HepG2 (cell line): Measurements from ENCODE around the gene ST3GAL2. TPM values are rescaled to one million over a fixed set of nuclear protein-coding genes. Genes with fewer than 3 reads are reported as not detected.

Experiments
- ATAC-seq: fragments of 200-7000 bp; cut with Tn5 transposase; 3 replicates; pipeline ENCODE4 v1.9.1; 2020; ENCODE audit warnings: mild to moderate bottlenecking, moderate library complexity
- BruUV-seq: library from RNA; stranded (reverse); fragments of 400-500 nt; replicated peaks from 2 replicates; lab custom pipeline; 2021; lab: Mats Ljungman, UMichigan
- CTCF ChIA-PET: fragments of 300-600 bp; formaldehyde crosslinking; extraction: SDS; loops from one replicate; lab custom pipeline; 2021; ENCODE audit warnings: low total read pairs, inconsistent platforms, low intra/inter-chr PET ratio; lab: Yijun Ruan, JAX
- POLR2A ChIA-PET: fragments of 350-600 bp; sonication (Branson Sonifier 250); formaldehyde crosslinking; loops from one replicate; lab custom pipeline; 2020; ENCODE audit warnings: antibody characterized with exemption, inconsistent platforms; lab: Yijun Ruan, JAX
- DNase-seq: peaks from one replicate; pipeline ENCODE4 v3.0.0-alpha.2; 2015; ENCODE audit warnings: low spot score
- FAIRE-seq: peaks from 3 replicates; lab custom pipeline; 2011; peaks lifted over from hg19 to GRCh38; lab: Jason Lieb, UNC
- H2AFZ ChIP-seq: one replicate; pipeline ENCODE4 v1.6.1; 2011; ENCODE audit warnings: low read length, inconsistent platforms
- H3K27ac ChIP-seq: fragments of 300-600 bp; 3 replicates; pipeline ENCODE4 v1.8.0; 2011; ENCODE audit warnings: mixed run types, mild to moderate bottlenecking, mixed read lengths, low read length, inconsistent platforms; ENCODE audit not compliant: insufficient read depth; ENCODE audit errors: extremely low read length
- H3K27me3 ChIP-seq, 2 experiments: fragments of 200-600 bp in 1 of 2; 2 replicates in 1 of 2; 3 replicates in 1 of 2; pipeline versions ENCODE4 v1.6.0 to v1.8.0; 2011; ENCODE audit warnings: low read length in 2 of 2, mild to moderate bottlenecking in 2 of 2, moderate library complexity in 2 of 2, inconsistent platforms in 1 of 2; ENCODE audit not compliant: insufficient read depth in 2 of 2, control insufficient read depth in 1 of 2
- H3K36me3 ChIP-seq, 2 experiments: fragments of 200-600 bp in 1 of 2; replicated peaks in 1 of 2; 2 replicates in 1 of 2; 3 replicates in 1 of 2; pipeline versions ENCODE4 v1.5.1 to v1.8.0; 2011; ENCODE audit warnings: low read length in 2 of 2, inconsistent platforms in 1 of 2; ENCODE audit not compliant: insufficient read depth in 2 of 2, control insufficient read depth in 1 of 2
- H3K4me1 ChIP-seq: 2 replicates; pipeline ENCODE4 v1.5.1; 2012; ENCODE audit warnings: low read length, inconsistent platforms; ENCODE audit not compliant: insufficient read depth
- H3K4me2 ChIP-seq: 2 replicates; pipeline ENCODE4 v1.6.0; 2011; ENCODE audit warnings: low read depth, low read length, inconsistent platforms
- H3K4me3 ChIP-seq, 3 experiments: fragments of 200-600 bp in 1 of 3; sonication (generic), shearing (Covaris generic) in 1 of 3; replicated peaks in 1 of 3; 2 replicates each; pipeline ENCODE4 v1.5.1; 2011 to 2016; ENCODE audit warnings: low read length in 3 of 3, inconsistent platforms in 2 of 3, low read depth in 2 of 3, mild to moderate bottlenecking in 2 of 3, control low read depth in 1 of 3, mixed read lengths in 1 of 3; ENCODE audit not compliant: insufficient read depth in 1 of 3
- H3K79me2 ChIP-seq: one replicate; pipeline ENCODE4 v1.6.1; 2011; ENCODE audit warnings: low read length, inconsistent platforms; ENCODE audit not compliant: insufficient read depth
- H3K9ac ChIP-seq: 2 replicates; pipeline ENCODE4 v1.6.0; 2011; ENCODE audit warnings: mild to moderate bottlenecking, low read depth, low read length, inconsistent platforms; ENCODE audit not compliant: insufficient read depth
- H3K9me3 ChIP-seq: 2 replicates; pipeline ENCODE4 v1.5.1; 2012; ENCODE audit warnings: mild to moderate bottlenecking, low read length
- H4K20me1 ChIP-seq: 2 replicates; pipeline ENCODE4 v1.6.0; 2011; ENCODE audit warnings: inconsistent platforms, mild to moderate bottlenecking, low read length, moderate library complexity; ENCODE audit not compliant: insufficient read depth
- CHD2 ChIP-seq: IDR thresholded peaks from 2 replicates; pipeline ENCODE4 v1.6.1; 2011; ENCODE audit warnings: low read depth, low read length, improper control_type of control experiment
- DDIT3 ChIP-seq: sonication (generic); formaldehyde crosslinking; IDR thresholded peaks from 2 replicates; pipeline ENCODE4 v1.4.0; 2020; ENCODE audit warnings: mild to moderate bottlenecking, missing genetic modification reagents
- HIVEP1 ChIP-seq: sonication (generic); formaldehyde crosslinking; IDR thresholded peaks from 2 replicates; pipeline ENCODE4 v1.4.0; 2020; ENCODE audit warnings: mild to moderate bottlenecking, missing genetic modification reagents
- KDM1A ChIP-seq: IDR thresholded peaks from 2 replicates; pipeline ENCODE4 v1.6.1; 2016; ENCODE audit warnings: missing compliant biosample characterization
- MAFF ChIP-seq: IDR thresholded peaks from 2 replicates; pipeline ENCODE4 v1.6.1; 2011; ENCODE audit warnings: low read depth, low read length, improper control_type of control experiment
- MAFG ChIP-seq: sonication (generic); formaldehyde crosslinking; IDR thresholded peaks from 2 replicates; pipeline ENCODE4 v1.5.1; 2020; ENCODE audit warnings: mild to moderate bottlenecking, missing genetic modification reagents
- MAFK ChIP-seq, 2 experiments: IDR thresholded peaks in 1 of 2; conservative IDR thresholded peaks in 1 of 2; 2 replicates each; pipeline ENCODE4 v1.6.1; 2011; ENCODE audit warnings: improper control_type of control experiment in 2 of 2, low read length in 2 of 2
- NFE2L2 ChIP-seq: fragments of 150-350 bp; IDR thresholded peaks from 2 replicates; pipeline ENCODE4 v1.6.1; 2014; ENCODE audit warnings: low read length
- NR1H2 ChIP-seq: sonication (generic); formaldehyde crosslinking; IDR thresholded peaks from 2 replicates; pipeline ENCODE4 v1.8.1; 2022; ENCODE audit warnings: low read depth, missing genetic modification reagents, borderline replicate concordance
- REL ChIP-seq: sonication (generic); formaldehyde crosslinking; conservative IDR thresholded peaks from 2 replicates; pipeline ENCODE4 v1.8.0; 2022; ENCODE audit warnings: mild to moderate bottlenecking, missing genetic modification reagents, moderate library complexity
- SMYD3 ChIP-seq: sonication (generic); formaldehyde crosslinking; IDR thresholded peaks from 2 replicates; pipeline ENCODE4 v1.8.1; 2023; ENCODE audit warnings: mild to moderate bottlenecking, missing genetic modification reagents
- STAT5B ChIP-seq: sonication (generic); formaldehyde crosslinking; IDR thresholded peaks from 2 replicates; pipeline ENCODE4 v1.4.0; 2020; ENCODE audit warnings: missing genetic modification reagents
- TBX3 ChIP-seq: fragments of 450-650 bp; IDR thresholded peaks from 2 replicates; pipeline ENCODE4 v1.6.1; 2017; ENCODE audit warnings: antibody characterized with exemption, mild to moderate bottlenecking, inconsistent platforms, borderline replicate concordance
- ZKSCAN1 ChIP-seq: fragments of 150-350 bp; IDR thresholded peaks from 2 replicates; pipeline ENCODE4 v1.6.1; 2014; ENCODE audit warnings: low read length
- ZNF543 ChIP-seq: sonication (generic); formaldehyde crosslinking; IDR thresholded peaks from 2 replicates; pipeline ENCODE4 v1.4.0; 2020; ENCODE audit warnings: mild to moderate bottlenecking, missing genetic modification reagents
- ZNF597 ChIP-seq: sonication (generic); formaldehyde crosslinking; IDR thresholded peaks from 2 replicates; pipeline ENCODE4 v1.5.0; 2020; ENCODE audit warnings: missing genetic modification reagents
- ZNF770 ChIP-seq: sonication (generic); formaldehyde crosslinking; IDR thresholded peaks from 2 replicates; pipeline ENCODE4 v1.5.0; 2020; ENCODE audit warnings: mild to moderate bottlenecking, missing genetic modification reagents
- ZSCAN31 ChIP-seq: sonication (generic); formaldehyde crosslinking; IDR thresholded peaks from 2 replicates; pipeline ENCODE4 v1.5.0; 2020; ENCODE audit warnings: low read depth, mild to moderate bottlenecking, missing genetic modification reagents
- WGBS: methylation state at CpG from one replicate; pipeline ENCODE4 v1.1.6; 2017; ENCODE audit warnings: low lambda C conversion rate; 5-methylcytosine and 5-hydroxymethylcytosine counted together
- in situ Hi-C: cut with HindIII; loops from 2 replicates; pipeline ENCODE4 v1.10.0; 2017; ENCODE audit warnings: low pct_unique_long_range_greater_than_20kb; ENCODE audit not compliant: extremely low pct_ligation_motif_present
- intact Hi-C: fragments of 100-400 bp; cut with micrococcal nuclease; formaldehyde crosslinking; loops from one replicate; pipeline ENCODE4 v1.10.0; 2022; ENCODE audit not compliant: unreplicated experiment
- polyA plus RNA-seq, 8 experiments: library from polyadenylated mRNA; depleted of rRNA in 3 of 8; stranded (reverse) in 7 of 8; unstranded in 1 of 8; fragments of >200 nt; fragmentation: Illumina TruSeq in 4 of 8; extraction: Trizol in 4 of 8; gene quantifications; 2 replicates each; pipeline versions ENCODE4 v1.2.1 to v1.2.3, GENCODE V29; 2011 to 2016; ENCODE audit warnings: low read depth in 4 of 8, missing spikeins in 1 of 8, mixed read lengths in 1 of 8; ENCODE audit not compliant: insufficient read depth in 1 of 8
- total RNA-seq, 5 experiments: library from RNA; depleted of rRNA; stranded (reverse); fragments of >200 nt; fragmentation: Illumina TruSeq; extraction: Trizol; gene quantifications; 2 replicates each; pipeline ENCODE4 v1.2.3, GENCODE V29; 2016; ENCODE audit warnings: low read depth in 1 of 5

ST3GAL2 gene
- total and polyA plus RNA-seq, 2 of the 13 experiments (the other 11 are each of a cell fraction or from before 2014, with no cell fraction given): 16.3 to 24.9 TPM

- ATAC-seq (no peak), FAIRE-seq (no peak), DNase-seq (no peak)
- POLR2A ChIA-PET: interaction anchor here (1.1 to 1.7 kb wide), 3 partner anchors 8 to 26 kb away, joined by 3 to 6 read pairs (median 3); partner anchors contain the start of gene DDX19A
- Histone ChIP-seq H3K4me2 (no peak overlapping the region), H3K36me3 (peaks cover 31 to 66% of the 10 kb centered on the region in 2 experiments), H3K4me1 (no peaks in the 10 kb centered on the region), H3K9ac (no peak overlapping the region), H3K4me3 (no peak overlapping the region), H3K27me3 (no peaks in the 10 kb centered on the region), H2AFZ (no peak overlapping the region), H3K27ac (no peak overlapping the region), H3K9me3 (no peaks in the 10 kb centered on the region), H3K79me2 (no peaks in the 10 kb centered on the region), H4K20me1 (no peaks in the 10 kb centered on the region)
- intact Hi-C loops: no loop called here
- BruUV-seq: no TSS peak
- CTCF ChIA-PET: no interaction called here
- 98% methylated on average over 22 of the region's 22 CpGs for WGBS
- TF ChIP-seq REL (CRISPR knock-in tag): no peak
- no peak for TF ChIP-seq KDM1A (CRISPR knock-in tag)
- no peak for TF ChIP-seq HIVEP1 (CRISPR knock-in tag)
- no peak for TF ChIP-seq ZKSCAN1
- no peak for TF ChIP-seq ZSCAN31 (CRISPR knock-in tag)
- no peak for TF ChIP-seq ZNF543 (CRISPR knock-in tag)
- TF ChIP-seq STAT5B: no peak
- no peak for TF ChIP-seq MAFG
- TF ChIP-seq NR1H2 (CRISPR knock-in tag): no peak
- no peak for TF ChIP-seq NFE2L2
- TF ChIP-seq SMYD3 (CRISPR knock-in tag): 0 out of 2 replicates have a peak, but pooled peaks have one; percentile 22
- no peak for TF ChIP-seq CHD2
- TF ChIP-seq ZNF770: peak; percentile 46; the same call in 1 of the 2 replicates
- no peak for TF ChIP-seq DDIT3 (CRISPR knock-in tag)
- no peak for TF ChIP-seq TBX3
- TF ChIP-seq ZNF597 (CRISPR knock-in tag): no peak
- TF ChIP-seq MAFF: peak; percentile 15; the same call in 1 of the 2 replicates
- TF ChIP-seq MAFK (conservative IDR thresholded peaks at IDR 0.05 in 1 of 2, IDR thresholded peaks at IDR 0.05 in 1 of 2; ENCODE audit: low read length in 2 of 2): peak; percentile 40 to 50; a peak in 2 of 4 replicates
- in situ Hi-C loops: loop anchor here (5.0 kb wide), 1 partner anchor 279 kb away; no protein-coding TSS in a partner anchor
These were observed 65.8 kb downstream of the ST3GAL2 start for GRCh38 chr16:70372921-70373728.
